SH-SY5Y (cell line): ENCODE measurements around the gene WDR35.

Experiments
- GATA2 ChIP-seq: IDR thresholded peaks from 2 replicates; pipeline ENCODE4 v1.6.1; 2011; ENCODE audit warnings: mild to moderate bottlenecking, low read depth, low read length
- GATA3 ChIP-seq: IDR thresholded peaks from 2 replicates; pipeline ENCODE4 v1.6.1; 2011; ENCODE audit warnings: low read depth, mild to moderate bottlenecking, low read length, moderate library complexity

DNA sequence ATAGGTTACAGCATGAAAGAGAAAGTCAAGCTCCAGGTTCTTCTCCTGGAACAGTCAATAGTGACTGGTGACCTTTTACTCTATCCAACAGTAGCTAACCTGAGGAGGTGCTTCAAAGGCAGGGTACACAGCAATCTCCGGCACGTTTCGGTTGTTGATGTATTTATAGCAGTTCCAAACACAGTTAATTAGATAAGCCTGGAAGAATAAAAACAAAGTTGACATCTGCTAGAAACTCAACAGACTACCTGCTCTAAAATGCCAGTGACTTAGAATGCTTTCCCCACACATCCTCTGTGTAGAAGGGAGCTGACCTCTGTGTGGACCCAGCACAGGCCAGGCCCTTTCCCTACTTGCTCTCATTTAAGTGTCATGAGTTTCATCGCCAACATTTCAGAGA lies 44.3 kb upstream of the WDR35 start:
- no peak for TF ChIP-seq GATA2
- TF ChIP-seq GATA3: no peak
